K562 (cell line): Measurements from ENCODE around the gene SLC25A4. TPM values are rescaled to one million over a fixed set of nuclear protein-coding genes. Genes with fewer than 3 reads are reported as not detected.

Experiments
- FOS ChIP-seq: IDR thresholded peaks from 3 replicates; pipeline ENCODE4 v1.6.1; 2011; ENCODE audit not compliant: insufficient read length; ENCODE audit errors: extremely low read depth
- FOXJ2 ChIP-seq: fragments of 200-800 bp; sonication (Bioruptor generic); IDR thresholded peaks from 2 replicates; pipeline ENCODE4 v1.6.1; 2016; ENCODE audit warnings: missing genetic modification characterization, missing compliant biosample characterization
- FOXP4 ChIP-seq: sonication (generic); formaldehyde crosslinking; IDR thresholded peaks from 2 replicates; pipeline ENCODE4 v1.8.0; 2022; ENCODE audit warnings: mild to moderate bottlenecking, missing genetic modification reagents, borderline replicate concordance
- MGA ChIP-seq: fragments of 450-650 bp; IDR thresholded peaks from 2 replicates; pipeline ENCODE4 v1.6.1; 2016; ENCODE audit warnings: mild to moderate bottlenecking, moderate library complexity
- polyA plus RNA-seq, 8 experiments: library from polyadenylated mRNA; depleted of rRNA in 4 of 8; stranded (reverse) in 5 of 8; unstranded in 3 of 8; fragments of >200 nt; fragmentation: Nextera tagmentation in 2 of 8; fragmentation: Illumina TruSeq in 1 of 8; extraction: Ambion mirVana in 2 of 8; extraction: Trizol in 1 of 8; gene quantifications; 2 replicates each; pipeline versions ENCODE4 v1.2.1 to v1.2.3, GENCODE V29; 2011 to 2014; ENCODE audit warnings: inconsistent platforms in 1 of 8, missing spikeins in 1 of 8
- total RNA-seq, 7 experiments: library from RNA; depleted of rRNA in 6 of 7; stranded (reverse); fragments of >200 nt in 6 of 7; fragmentation: Illumina TruSeq in 2 of 7; extraction: Trizol in 2 of 7; gene quantifications; 2 replicates each; pipeline versions ENCODE4 v1.2.1 to v1.2.3, GENCODE V29; 2011 to 2021; ENCODE audit warnings: low replicate concordance in 1 of 7

SLC25A4 gene
- total and polyA plus RNA-seq, 9 of the 15 experiments (the other 6 are each of a cell fraction or from before 2014, with no cell fraction given) = 8.3 to 28.6 (median 19.5) TPM

- 0 out of 2 replicates have a peak, but pooled peaks have one; percentile 23 for TF ChIP-seq FOXP4 (CRISPR knock-in tag)
- peak; percentile 49; the same call in 1 of the 2 replicates for TF ChIP-seq FOXJ2 (tag)
- TF ChIP-seq FOS = peak; percentile 10
- peak; percentile 19; the same call in 1 of the 2 replicates for TF ChIP-seq MGA
Measured at GRCh38 chr4:185167234-185167633, 24.2 kb downstream of the SLC25A4 start (continued).
